Mucosa of rectum (tissue), 2 donors: Measurements from ENCODE around the gene SENP5.
"Not testable (repeated sequence)": the region's sequence is repeated elsewhere in the genome, so short reads cannot be mapped to it uniquely, and the experiment has no call there.

ENCODE experiments used
- H3K27ac ChIP-seq, 2 donors: one replicate each; pipeline ENCODE4 v1.7.0; 2013; ENCODE audit warnings: inconsistent platforms in 2 of 2, low read depth in 2 of 2, low read length in 2 of 2
- H3K27me3 ChIP-seq, 2 donors: one replicate each; pipeline ENCODE4 v1.7.0; 2013; ENCODE audit warnings: low read length in 2 of 2; ENCODE audit not compliant: control insufficient read depth in 2 of 2, insufficient read depth in 2 of 2
- H3K36me3 ChIP-seq, 2 donors: one replicate each; pipeline ENCODE4 v1.7.0; 2013; ENCODE audit warnings: low read length in 2 of 2; ENCODE audit not compliant: control insufficient read depth in 2 of 2, insufficient read depth in 2 of 2
- H3K4me1 ChIP-seq, 2 donors: one replicate each; pipeline ENCODE4 v1.7.0; 2013; ENCODE audit warnings: low read length in 2 of 2, mild to moderate bottlenecking in 1 of 2; ENCODE audit not compliant: control insufficient read depth in 2 of 2, insufficient read depth in 2 of 2
- H3K4me3 ChIP-seq, 2 donors: one replicate each; pipeline ENCODE4 v1.7.0; 2013; ENCODE audit warnings: low read length in 2 of 2
- H3K9ac ChIP-seq, 2 donors: one replicate each; pipeline ENCODE4 v1.7.0; 2013; ENCODE audit warnings: low read length in 2 of 2, low read depth in 1 of 2, mild to moderate bottlenecking in 1 of 2
- H3K9me3 ChIP-seq, 2 donors: one replicate each; pipeline ENCODE4 v1.7.0; 2013; ENCODE audit warnings: low read length in 2 of 2; ENCODE audit not compliant: control insufficient read depth in 2 of 2
- donor health status: healthy.
- donor health status: Normal muscosa, but diverticular disease.

SENP5 gene

GRCh38 chr3:196844235-196845219 is 23.2 kb upstream of the SENP5 start:
- not testable (repeated sequence) for H3K4me3 ChIP-seq, H3K36me3 ChIP-seq, H3K27ac ChIP-seq, H3K4me1 ChIP-seq, H3K27me3 ChIP-seq, H3K9ac ChIP-seq, H3K9me3 ChIP-seq

GRCh38 chr3:196848375-196848774 is 19.3 kb upstream of the SENP5 start:
- not testable (repeated sequence) for H3K9ac ChIP-seq, H3K27ac ChIP-seq, H3K27me3 ChIP-seq, H3K36me3 ChIP-seq, H3K4me3 ChIP-seq, H3K4me1 ChIP-seq, H3K9me3 ChIP-seq

GRCh38 chr3:196849180-196849741 is 18.5 kb upstream of the SENP5 start:
- no peaks in the 10 kb centered on the region for H3K4me1 ChIP-seq
- H3K27ac ChIP-seq, result no peak overlapping the region
- no peaks in the 10 kb centered on the region for H3K27me3 ChIP-seq
- H3K9me3 ChIP-seq, result no peaks in the 10 kb centered on the region
- no peak overlapping the region for H3K4me3 ChIP-seq
- H3K9ac ChIP-seq, result no peak overlapping the region
- no peaks in the 10 kb centered on the region for H3K36me3 ChIP-seq

- not testable (repeated sequence) for H3K9me3 ChIP-seq, H3K4me3 ChIP-seq, H3K9ac ChIP-seq, H3K4me1 ChIP-seq, H3K27me3 ChIP-seq, H3K36me3 ChIP-seq, H3K27ac ChIP-seq
Measured at GRCh38 chr3:196863000-196863399, 4.7 kb upstream of the SENP5 start.

- Histone ChIP-seq H3K9me3 (no peaks in the 10 kb centered on the region), H3K4me1 (peaks cover 9 to 14% of the 10 kb centered on the region in 2 donors), H3K27me3 (no peaks in the 10 kb centered on the region), H3K4me3 (peak overlapping the region; percentile 89 to 92), H3K36me3 (no peaks in the 10 kb centered on the region), H3K9ac (peak overlapping the region; percentile 80 to 85), H3K27ac (peak overlapping the region; percentile 87 to 96)
Measured at GRCh38 chr3:196867155-196867506, 589 bp upstream of the SENP5 start.

- Histone ChIP-seq H3K9me3 (no peaks in the 10 kb centered on the region), H3K36me3 (no peaks in the 10 kb centered on the region), H3K4me1 (peaks cover 9 to 14% of the 10 kb centered on the region in 2 donors), H3K27ac (peak overlapping the region; percentile 94 to 96), H3K4me3 (peak overlapping the region; percentile 89 to 92), H3K9ac (peak overlapping the region; percentile 93 to 94), H3K27me3 (no peaks in the 10 kb centered on the region)
Measured at GRCh38 chr3:196868297-196868661, 559 bp downstream of the SENP5 start.

- no peak overlapping the region for H3K9ac ChIP-seq
- peaks cover 6 to 11% of the 10 kb centered on the region in 2 donors for H3K4me1 ChIP-seq
- no peaks in the 10 kb centered on the region for H3K9me3 ChIP-seq
- H3K4me3 ChIP-seq, result no peak overlapping the region
- H3K27ac ChIP-seq, result no peak overlapping the region
- H3K36me3 ChIP-seq, result no peaks in the 10 kb centered on the region
- H3K27me3 ChIP-seq, result no peaks in the 10 kb centered on the region
Measured at GRCh38 chr3:196872316-196872715, 4.6 kb downstream of the SENP5 start.

GRCh38 chr3:196874511-196875094 is 6.9 kb downstream of the SENP5 start:
- not testable (repeated sequence) for H3K9me3 ChIP-seq, H3K9ac ChIP-seq, H3K27me3 ChIP-seq, H3K4me1 ChIP-seq, H3K4me3 ChIP-seq, H3K27ac ChIP-seq, H3K36me3 ChIP-seq

GRCh38 chr3:196875258-196875657 is 7.5 kb downstream of the SENP5 start:
- H3K9ac ChIP-seq, result no peak overlapping the region
- H3K36me3 ChIP-seq, result no peaks in the 10 kb centered on the region
- H3K9me3 ChIP-seq, result no peaks in the 10 kb centered on the region
- H3K27ac ChIP-seq, result no peak overlapping the region
- H3K4me1 ChIP-seq, result no peaks in the 10 kb centered on the region
- H3K27me3 ChIP-seq, result no peaks in the 10 kb centered on the region
- no peak overlapping the region for H3K4me3 ChIP-seq

GRCh38 chr3:196883361-196883760 is 15.6 kb downstream of the SENP5 start:
- Histone ChIP-seq H3K9ac (no peak overlapping the region), H3K4me3 (no peak overlapping the region), H3K4me1 (no peaks in the 10 kb centered on the region), H3K9me3 (no peaks in the 10 kb centered on the region), H3K27ac (no peak overlapping the region), H3K36me3 (peaks cover 16 to 18% of the 10 kb centered on the region in 2 donors), H3K27me3 (no peaks in the 10 kb centered on the region)
